ENCODE data around the gene NCAPH2.

NCAPH2 gene

DNA sequence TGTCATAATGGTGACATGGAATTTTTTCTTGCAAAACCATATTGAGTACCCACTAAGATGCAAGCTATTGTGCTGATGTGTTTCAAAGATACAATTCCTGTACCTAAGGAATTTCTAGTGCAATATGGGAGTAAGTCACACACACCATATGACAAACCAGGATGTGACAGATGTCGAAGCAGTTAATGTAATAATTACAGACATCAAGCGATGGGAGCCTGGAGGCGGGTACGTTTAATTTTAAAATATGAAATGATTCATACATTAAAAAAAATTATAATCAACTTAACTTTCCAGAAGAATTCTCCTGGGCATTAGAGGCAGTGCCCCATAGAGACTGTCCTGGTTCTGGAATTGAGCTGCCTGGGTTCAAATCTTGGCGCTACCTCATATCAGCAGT, 48.7 kb downstream of the NCAPH2 start:
- Histone ChIP-seq H3K27ac (no peak overlapping the region), H3K9me3 (ENCODE audit: severe bottlenecking) (no peaks in the 10 kb centered on the region), H3K4me3 (ENCODE audit: low read depth, low read length) (no peak overlapping the region), H3K36me3 (no peaks in the 10 kb centered on the region), H3K27me3 (ENCODE audit: insufficient read depth, low read depth, severe bottlenecking) (no peaks in the 10 kb centered on the region)
- DNase-seq, result no peak
- TF ChIP-seq, protein P1, sequence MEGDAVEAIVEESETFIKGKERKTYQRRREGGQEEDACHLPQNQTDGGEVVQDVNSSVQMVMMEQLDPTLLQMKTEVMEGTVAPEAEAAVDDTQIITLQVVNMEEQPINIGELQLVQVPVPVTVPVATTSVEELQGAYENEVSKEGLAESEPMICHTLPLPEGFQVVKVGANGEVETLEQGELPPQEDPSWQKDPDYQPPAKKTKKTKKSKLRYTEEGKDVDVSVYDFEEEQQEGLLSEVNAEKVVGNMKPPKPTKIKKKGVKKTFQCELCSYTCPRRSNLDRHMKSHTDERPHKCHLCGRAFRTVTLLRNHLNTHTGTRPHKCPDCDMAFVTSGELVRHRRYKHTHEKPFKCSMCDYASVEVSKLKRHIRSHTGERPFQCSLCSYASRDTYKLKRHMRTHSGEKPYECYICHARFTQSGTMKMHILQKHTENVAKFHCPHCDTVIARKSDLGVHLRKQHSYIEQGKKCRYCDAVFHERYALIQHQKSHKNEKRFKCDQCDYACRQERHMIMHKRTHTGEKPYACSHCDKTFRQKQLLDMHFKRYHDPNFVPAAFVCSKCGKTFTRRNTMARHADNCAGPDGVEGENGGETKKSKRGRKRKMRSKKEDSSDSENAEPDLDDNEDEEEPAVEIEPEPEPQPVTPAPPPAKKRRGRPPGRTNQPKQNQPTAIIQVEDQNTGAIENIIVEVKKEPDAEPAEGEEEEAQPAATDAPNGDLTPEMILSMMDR (IDR thresholded peaks at IDR 0.05; ENCODE audit: low read depth, low read length), result no peak

DNA sequence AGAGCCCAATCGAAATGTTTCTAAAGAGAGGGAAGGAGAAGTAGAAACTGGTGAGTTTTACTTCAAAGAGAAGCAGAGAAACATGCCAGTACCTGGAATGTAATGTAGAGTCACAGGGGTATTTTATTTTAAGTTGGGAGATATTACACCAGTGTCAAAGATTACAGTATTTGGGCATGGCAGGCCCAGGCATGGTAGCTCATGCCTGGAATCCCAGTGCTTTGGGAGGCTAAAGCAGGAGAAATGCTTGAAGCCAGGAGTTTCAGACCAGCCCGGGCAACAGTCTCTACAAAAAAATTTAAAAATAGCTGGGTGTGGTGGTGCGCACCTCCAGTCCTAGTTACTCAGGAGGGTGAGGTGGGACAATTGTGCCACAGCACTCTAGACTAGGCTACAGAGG, 52.0 kb downstream of the NCAPH2 start:
- Histone ChIP-seq H3K27ac (no peak overlapping the region), H3K4me3 (ENCODE audit: low read depth, low read length) (no peak overlapping the region), H3K36me3 (no peaks in the 10 kb centered on the region), H3K9me3 (ENCODE audit: severe bottlenecking) (no peaks in the 10 kb centered on the region), H3K27me3 (ENCODE audit: insufficient read depth, low read depth, severe bottlenecking) (no peaks in the 10 kb centered on the region)
- TF ChIP-seq, protein P1 (IDR thresholded peaks at IDR 0.05; ENCODE audit: low read depth, low read length), result no peak
- no peak for DNase-seq

DNA sequence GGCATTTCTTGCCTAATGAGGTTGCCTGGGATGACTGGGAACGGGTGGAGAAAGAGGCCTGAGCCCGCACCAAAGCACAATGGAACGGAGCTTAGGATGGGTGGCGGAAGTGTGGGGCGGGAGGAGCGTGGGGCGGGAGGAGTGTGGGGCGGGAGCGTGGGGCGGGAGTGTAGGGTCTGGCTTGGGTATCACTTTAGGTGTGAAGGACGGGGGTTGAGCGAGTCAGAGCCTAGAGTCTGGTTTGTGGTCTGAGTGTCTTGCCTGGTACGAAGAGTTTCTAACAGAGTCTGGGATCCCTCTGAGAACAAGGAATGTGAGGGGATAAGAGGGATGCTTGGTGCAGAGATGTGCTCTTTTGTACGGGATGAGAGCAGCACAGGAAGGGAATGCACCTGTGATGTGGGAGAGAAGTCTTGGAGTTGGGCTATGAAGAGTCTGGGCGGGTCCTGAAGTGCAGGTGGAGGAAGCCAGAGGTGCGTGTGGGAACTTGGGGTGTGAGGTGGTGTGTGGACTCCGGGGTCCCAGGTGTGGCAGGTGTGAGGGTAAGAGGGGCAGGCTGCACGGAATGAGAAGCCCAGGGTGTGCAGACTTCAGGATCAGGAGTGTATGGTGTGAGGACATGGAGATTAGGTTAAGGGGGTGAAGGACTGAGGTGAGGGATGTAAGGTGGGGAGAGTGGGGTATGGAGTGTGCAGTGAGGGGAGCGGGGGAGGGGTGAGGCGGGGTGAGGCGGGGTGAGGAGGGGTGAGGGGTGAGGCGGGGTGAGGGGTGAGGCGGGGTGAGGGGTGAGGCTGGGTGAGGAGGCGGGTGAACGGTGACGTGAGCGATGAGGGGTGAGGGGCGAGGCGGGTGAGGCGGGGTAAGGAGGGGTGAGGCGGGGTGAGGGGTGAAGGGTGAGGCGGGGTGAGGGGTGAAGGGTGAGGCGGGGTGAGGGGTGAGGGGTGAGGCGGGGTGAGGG, 53.7 kb downstream of the NCAPH2 start:
- TF ChIP-seq, protein P1 (IDR thresholded peaks at IDR 0.05; ENCODE audit: low read depth, low read length), result no peak
- Histone ChIP-seq H3K27me3 (ENCODE audit: insufficient read depth, low read depth, severe bottlenecking) (no peaks in the 10 kb centered on the region), H3K27ac (no peak overlapping the region), H3K36me3 (no peaks in the 10 kb centered on the region), H3K4me3 (ENCODE audit: low read depth, low read length) (no peak overlapping the region), H3K9me3 (ENCODE audit: severe bottlenecking) (no peaks in the 10 kb centered on the region)
- DNase-seq, result no peak

DNA sequence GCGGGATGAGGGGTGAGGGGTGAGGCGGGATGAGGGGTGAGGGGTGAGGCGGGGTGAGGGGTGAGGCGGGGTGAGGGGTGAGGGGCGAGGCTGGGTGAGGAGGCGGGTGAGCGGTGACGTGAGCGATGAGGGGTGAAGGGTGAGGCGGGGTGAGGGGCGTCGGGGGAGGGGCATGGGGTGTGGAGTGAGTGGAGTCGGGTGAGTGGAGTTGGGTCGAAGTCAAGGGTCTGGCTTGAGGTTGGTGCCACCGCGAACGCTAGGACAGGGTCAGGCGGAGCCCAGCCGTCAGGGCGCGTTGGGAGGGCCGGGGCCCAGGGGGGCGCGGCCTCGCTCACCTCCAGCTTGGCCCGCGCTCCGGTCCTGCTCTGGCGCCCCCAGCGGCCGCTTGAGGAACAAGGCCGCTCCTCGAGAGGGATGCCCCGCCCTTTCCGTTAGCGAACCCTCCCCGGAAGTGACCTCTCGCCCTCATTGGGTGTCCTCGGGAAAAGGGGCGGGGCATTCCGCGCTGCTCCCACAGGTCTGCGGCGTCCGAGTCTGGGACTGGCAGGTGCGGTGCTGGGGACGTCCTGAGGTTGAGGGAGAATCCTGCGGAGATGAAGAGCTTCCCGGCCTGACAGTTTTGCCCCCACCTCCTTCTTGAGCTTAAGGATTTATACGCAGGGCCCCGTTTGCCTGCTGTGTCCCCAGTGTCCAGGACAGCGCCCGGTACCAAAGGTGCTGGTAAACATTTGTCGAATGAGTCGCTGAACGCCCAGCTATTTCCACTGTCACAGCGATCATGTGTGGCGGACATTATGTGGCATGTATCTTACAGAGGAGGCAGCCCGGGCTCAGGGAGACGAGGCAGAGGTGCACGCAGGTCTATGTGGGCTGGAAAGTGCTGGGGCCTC, 54.7 kb downstream of the NCAPH2 start, which contains the start of gene SYCE3:
Gene SYCE3, minus strand, starts transcription at position 397 of the 890 bp plus-strand sequence. CDS start 6,514 bp downstream, outside the sequence.
- DNase-seq, result peak; percentile 99
- TF ChIP-seq, protein P1 (IDR thresholded peaks at IDR 0.05; ENCODE audit: low read depth, low read length), result peak; percentile 91
- Histone ChIP-seq H3K27me3 (ENCODE audit: insufficient read depth, low read depth, severe bottlenecking) (no peaks in the 10 kb centered on the region), H3K9me3 (ENCODE audit: severe bottlenecking) (no peaks in the 10 kb centered on the region), H3K36me3 (no peaks in the 10 kb centered on the region), H3K27ac (peak within 1 kb of the TSS; percentile 30), H3K4me3 (ENCODE audit: low read depth, low read length) (peak within 1 kb of the TSS; percentile 59)

DNA sequence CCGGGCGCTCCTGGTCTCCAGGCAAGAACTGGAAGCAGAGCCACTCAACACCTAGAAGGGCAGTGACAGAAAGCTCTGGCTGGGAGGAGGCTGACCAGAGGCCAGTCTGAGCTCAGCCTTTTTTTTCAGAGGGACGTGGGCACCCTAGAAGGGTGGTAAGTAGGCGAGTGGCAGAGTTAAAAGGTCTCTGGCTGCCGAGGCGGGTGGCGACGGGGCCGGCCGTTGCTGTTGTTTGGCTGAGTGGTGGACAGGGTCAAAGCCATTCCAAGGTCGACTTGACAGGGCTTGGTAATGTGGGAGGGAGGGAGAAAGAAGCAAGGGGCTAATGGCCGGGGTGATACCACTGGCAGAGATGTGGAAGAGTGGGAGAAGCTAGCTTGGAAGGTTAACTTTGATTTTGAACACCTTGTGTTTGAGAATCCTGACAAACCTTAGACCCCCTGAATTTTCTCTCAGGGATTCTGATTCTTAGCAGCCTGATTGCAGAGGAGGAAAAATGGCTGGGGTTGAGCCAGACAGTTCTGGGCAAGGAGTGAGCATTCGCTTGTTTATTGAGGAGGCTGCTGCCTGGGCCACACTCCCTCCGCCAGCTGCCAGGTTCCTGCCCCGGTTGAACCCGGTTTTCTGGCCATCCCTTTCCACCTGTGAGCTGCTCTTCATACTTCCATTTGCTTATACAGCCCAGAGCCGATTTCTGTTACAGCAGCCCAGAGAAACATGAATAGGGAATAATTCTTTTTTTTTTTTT, 55.6 kb downstream of the NCAPH2 start:
- H3K4me3 ChIP-seq (ENCODE audit: low read depth, low read length), result peak overlapping the region; percentile 59
- DNase-seq, result no peak
- TF ChIP-seq, protein P1 (IDR thresholded peaks at IDR 0.05; ENCODE audit: low read depth, low read length), result no peak
- no peaks in the 10 kb centered on the region for H3K27me3 ChIP-seq (ENCODE audit: insufficient read depth, low read depth, severe bottlenecking)
- H3K27ac ChIP-seq, result peak overlapping the region; percentile 30
- peaks cover 8% of the 10 kb centered on the region for H3K36me3 ChIP-seq
- H3K9me3 ChIP-seq (ENCODE audit: severe bottlenecking), result no peaks in the 10 kb centered on the region

All from WERI-Rb-1 (cell line).